ES-I3 (cell line): ENCODE measurements around the gene PRC1.
"Not testable (repeated sequence)": the region's sequence is repeated elsewhere in the genome, so short reads cannot be mapped to it uniquely, and the experiment has no call there.

ENCODE experiments used
- H3K36me3 ChIP-seq: 2 replicates; pipeline ENCODE4 v1.6.1; 2013; ENCODE audit warnings: mild to moderate bottlenecking, low read length, control low read depth, moderate library complexity; ENCODE audit not compliant: insufficient read depth
- H3K4me1 ChIP-seq: 2 replicates; pipeline ENCODE4 v1.6.1; 2013; ENCODE audit warnings: mild to moderate bottlenecking, control low read depth, low read length; ENCODE audit not compliant: insufficient read depth
- H3K9ac ChIP-seq: 2 replicates; pipeline ENCODE4 v1.6.1; 2013; ENCODE audit warnings: low read depth, mild to moderate bottlenecking, low read length, moderate library complexity
- H3K9me3 ChIP-seq: 2 replicates; pipeline ENCODE4 v1.6.1; 2013; ENCODE audit warnings: mild to moderate bottlenecking, low read length, moderate library complexity; ENCODE audit not compliant: control insufficient read depth, insufficient read depth

The PRC1 gene

DNA sequence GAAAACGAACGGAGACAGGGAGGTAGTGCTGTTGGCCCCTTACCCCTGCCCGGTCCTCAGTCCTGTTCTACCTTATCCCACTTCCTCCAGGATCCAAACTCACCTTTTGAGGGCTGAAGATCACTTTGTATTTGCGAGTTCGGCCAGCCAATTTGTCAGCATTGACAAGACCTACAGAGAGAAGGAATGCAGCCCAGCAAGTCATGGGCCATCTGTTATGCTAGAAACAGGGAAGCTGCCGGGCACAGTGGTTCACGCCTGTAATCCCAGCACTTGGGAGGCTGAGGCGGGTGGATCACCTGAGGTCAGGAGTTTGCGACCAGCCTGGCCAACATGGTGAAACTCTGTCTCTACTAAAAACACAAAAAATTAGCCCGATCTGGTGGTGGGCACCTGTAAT lies 19.4 kb upstream of the PRC1 start:
- not testable (repeated sequence) for H3K9ac ChIP-seq, H3K36me3 ChIP-seq, H3K9me3 ChIP-seq, H3K4me1 ChIP-seq

DNA sequence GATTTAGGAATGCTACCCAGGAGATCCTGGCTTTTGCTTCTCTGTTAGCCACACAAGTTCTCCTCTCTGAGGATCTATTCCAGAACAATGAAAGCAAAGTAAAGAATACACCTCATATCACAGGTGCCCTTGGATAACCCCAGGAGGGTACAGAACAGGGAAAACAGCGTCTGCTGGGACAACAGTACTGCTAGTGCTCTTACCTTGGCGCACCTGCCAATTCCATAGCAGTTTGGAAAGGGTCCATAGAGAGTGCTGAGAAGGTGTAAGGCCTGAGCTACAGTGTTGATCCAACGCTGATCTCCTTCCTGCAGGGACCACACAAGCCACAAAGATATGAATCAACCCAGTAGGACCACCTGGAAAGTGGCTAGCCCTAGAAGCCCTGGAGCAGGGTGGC lies 12.9 kb upstream of the PRC1 start:
- no peak overlapping the region for H3K9ac ChIP-seq
- H3K4me1 ChIP-seq: no peaks in the 10 kb centered on the region
- no peaks in the 10 kb centered on the region for H3K9me3 ChIP-seq
- H3K36me3 ChIP-seq: peaks cover 8% of the 10 kb centered on the region

DNA sequence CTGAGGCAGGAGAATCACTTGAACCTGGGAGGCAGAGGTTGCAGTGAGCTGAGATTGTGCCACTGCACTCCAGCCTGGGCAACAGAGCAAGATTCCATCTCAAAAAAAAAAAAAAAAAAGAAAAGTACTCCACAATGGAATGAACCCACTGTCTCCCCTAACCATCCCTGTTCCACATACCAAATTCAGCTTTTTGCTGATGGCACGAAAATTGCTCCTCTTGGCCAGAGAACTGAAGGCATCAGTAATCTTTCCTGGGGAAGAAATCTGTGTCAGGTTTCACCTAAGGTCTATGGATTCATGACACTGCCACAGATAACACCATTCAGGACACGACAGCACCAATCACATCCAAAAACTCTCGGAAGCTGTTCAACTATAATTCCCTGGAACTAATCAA lies 6.9 kb upstream of the PRC1 start:
- Histone ChIP-seq H3K36me3 (peaks cover 17% of the 10 kb centered on the region), H3K9ac (no peak overlapping the region), H3K4me1 (no peaks in the 10 kb centered on the region), H3K9me3 (no peaks in the 10 kb centered on the region)

DNA sequence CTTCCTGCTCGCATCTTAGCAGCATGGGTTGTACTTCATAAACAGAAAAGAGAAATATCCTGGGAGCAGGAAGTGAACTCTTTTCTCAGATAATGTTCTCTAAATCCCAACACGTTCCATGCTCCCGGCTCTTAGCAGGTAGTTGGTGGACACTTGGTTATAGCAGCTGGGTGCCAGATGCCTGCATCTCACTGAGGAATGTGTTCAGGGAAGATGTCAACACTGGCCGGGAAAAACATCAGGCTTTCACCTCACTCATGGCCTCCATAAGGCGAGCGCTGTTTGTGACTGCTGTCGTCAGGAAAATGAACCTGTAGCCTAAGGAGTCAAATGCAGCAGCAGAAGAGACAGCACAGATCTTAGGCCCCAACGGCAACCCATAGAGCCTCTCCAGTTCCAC lies 4.4 kb upstream of the PRC1 start:
- Histone ChIP-seq H3K9ac (no peak overlapping the region), H3K9me3 (no peaks in the 10 kb centered on the region), H3K4me1 (no peaks in the 10 kb centered on the region), H3K36me3 (peaks cover 13% of the 10 kb centered on the region)

DNA sequence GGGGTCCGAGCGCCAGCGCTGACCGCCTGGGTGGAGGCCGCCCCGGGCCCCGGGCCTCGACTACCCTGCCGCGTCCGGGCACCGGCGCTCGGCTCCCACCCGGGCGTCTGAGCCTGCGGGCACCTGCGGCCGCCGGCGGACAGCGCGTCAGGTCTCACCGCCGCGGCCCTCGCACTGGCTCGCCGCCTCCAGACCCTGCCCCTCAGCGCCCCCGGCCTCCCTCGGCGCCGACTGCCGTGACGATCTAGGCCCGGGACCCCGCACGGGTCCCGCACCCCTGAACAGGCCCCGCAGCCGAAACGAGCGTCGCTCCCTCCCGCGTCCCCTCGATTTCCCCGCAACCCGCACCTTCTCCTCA lies 297 bp downstream of the PRC1 start:
- Histone ChIP-seq H3K9me3 (no peaks in the 10 kb centered on the region), H3K4me1 (peaks cover 5% of the 10 kb centered on the region; the same call in 1 of the 2 replicates), H3K9ac (peak overlapping the region; percentile 89), H3K36me3 (peaks cover 4% of the 10 kb centered on the region; the same call in 1 of the 2 replicates)

DNA sequence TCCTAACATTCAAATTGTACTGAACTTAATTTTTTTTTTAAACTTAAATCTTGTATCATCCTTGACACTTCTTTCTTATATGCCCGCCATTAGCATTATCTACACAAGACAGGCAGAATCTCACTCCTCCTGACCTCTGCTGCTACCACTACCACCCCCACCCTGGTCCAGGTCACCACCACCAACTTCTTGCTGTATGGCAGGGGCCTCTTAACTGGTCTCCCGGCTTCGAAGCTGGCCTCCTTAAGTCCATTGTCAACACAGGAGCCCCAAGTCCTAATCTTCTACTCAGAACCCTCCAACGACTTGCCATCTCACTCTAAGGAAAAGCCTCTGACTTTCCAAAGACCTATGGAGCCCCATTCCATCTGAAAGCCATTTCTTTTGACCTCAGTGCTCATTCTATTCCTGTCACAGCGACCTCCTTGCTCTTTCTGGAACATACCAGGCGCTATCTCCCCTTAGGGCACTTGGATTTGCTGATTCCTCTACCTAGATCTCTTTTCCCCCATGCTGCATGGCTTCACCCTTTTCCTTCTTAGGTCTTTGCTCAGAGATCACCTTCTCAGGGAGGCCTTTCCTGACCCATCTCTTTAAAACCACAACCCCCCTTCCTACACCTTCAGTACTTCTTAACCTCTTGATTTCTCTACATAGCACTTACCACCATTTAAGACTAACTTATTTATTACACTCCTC lies 2.6 kb downstream of the PRC1 start:
- no peak overlapping the region for H3K9ac ChIP-seq

DNA sequence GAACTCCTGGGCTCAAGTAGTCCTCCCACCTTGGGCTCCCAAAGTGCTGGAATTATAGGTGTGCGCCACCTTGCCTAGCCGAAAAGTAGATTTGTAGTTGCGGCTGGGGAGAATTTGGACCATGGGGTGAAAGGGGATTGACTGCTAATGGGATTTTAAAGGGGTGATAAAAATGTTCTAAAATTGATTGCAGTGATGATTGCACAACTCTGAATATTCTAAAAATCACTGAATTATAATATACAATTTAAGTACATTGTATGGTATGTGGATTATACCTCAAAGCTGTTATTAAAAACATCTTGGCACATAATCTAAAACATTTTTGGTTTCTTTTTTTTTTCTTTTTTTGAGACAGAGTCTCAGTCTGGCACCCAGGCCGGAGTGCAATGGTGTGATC lies 3.9 kb downstream of the PRC1 start:
- Histone ChIP-seq H3K4me1 (peaks cover 8% of the 10 kb centered on the region), H3K9me3 (no peaks in the 10 kb centered on the region), H3K9ac (no peak overlapping the region), H3K36me3 (no peaks in the 10 kb centered on the region)

More for the DNA sequence above, 2.6 kb downstream of the PRC1 start:
- Histone ChIP-seq H3K4me1 (peaks cover 8% of the 10 kb centered on the region), H3K9me3 (no peaks in the 10 kb centered on the region), H3K36me3 (no peaks in the 10 kb centered on the region)

DNA sequence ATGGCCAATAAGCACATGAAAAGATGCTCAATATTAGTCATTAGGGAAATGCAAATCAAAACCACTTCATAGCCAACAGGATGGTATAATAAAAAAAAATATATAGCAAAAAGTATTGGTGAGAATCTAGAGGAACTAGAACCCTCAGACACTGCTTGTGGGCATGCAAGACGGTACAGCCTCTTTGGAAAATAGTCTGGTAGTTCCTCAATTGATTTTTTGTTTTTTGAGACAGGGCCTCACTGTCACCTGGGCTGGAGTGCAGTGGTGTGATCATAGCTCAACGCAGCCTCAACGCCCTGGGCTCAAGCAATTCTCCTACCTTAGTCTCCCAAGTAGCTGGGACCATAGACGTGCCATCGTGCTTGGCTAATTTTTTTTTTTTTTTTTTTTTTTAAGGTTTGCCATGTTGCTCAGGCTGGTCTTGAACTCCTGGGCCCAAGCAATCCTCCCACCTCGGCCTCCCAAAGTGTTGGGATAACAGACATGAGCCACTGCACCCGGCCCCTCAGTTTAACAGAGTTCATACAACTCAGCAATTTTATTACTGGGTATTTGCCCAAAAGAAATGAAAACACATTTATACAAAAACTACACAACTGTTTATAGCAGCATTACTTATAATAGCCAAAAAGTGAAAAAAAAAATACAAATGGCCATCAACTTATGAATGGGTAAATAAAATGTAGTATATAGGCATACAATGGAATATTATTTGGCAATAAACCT lies 5.1 kb downstream of the PRC1 start:
- H3K9me3 ChIP-seq: no peaks in the 10 kb centered on the region
- H3K4me1 ChIP-seq: peaks cover 8% of the 10 kb centered on the region
- H3K36me3 ChIP-seq: no peaks in the 10 kb centered on the region
- H3K9ac ChIP-seq: no peak overlapping the region

DNA sequence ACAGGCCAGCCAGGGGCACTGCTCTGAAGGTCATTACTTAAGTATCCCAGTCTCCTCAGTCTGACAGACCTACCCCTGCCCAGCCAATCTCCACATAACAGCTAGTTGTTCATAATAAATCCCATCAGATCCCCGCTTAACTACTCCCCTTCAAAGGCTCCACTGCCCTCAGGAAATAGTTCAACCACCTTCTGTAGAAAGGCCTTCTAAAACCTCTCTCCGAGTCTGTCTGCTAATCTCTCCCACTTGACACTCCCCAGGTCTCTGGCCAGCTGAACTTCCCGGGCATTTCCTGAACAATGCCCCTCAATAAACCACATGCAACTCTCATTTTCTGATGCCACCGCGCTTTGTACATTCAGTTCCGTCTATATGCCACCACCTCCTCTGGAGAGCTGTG lies 6.0 kb downstream of the PRC1 start:
- H3K4me1 ChIP-seq: peaks cover 8% of the 10 kb centered on the region
- no peaks in the 10 kb centered on the region for H3K9me3 ChIP-seq
- H3K36me3 ChIP-seq: peaks cover 8% of the 10 kb centered on the region
- H3K9ac ChIP-seq: no peak overlapping the region

DNA sequence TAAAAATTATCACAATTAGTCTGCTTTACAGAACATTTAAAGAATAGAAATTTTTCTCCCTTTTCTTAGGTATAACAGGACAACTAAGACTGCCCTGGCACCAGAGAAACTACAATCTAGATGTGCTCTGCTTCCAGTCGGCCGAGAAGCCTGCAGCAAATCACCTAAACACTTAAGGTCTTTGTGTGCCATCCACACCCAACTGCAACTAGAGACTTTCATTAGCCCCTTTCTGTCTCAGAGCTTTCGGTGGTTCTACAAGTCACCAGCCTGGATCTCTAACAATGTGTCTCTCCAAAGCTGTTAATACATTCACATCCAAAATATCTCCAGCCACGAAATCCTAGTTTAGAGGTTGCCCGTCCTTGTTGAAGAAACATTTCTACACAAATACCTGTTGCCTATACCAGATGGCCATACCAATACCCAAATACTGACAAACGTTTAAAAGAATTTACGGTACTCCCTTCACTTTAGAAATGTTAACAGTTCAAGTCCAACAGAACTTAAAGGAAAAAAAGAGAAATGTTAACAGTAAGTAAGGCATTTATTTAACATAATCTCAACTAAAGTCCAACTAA lies 6.7 kb downstream of the PRC1 start:
- no peak overlapping the region for H3K9ac ChIP-seq
- H3K9me3 ChIP-seq: no peaks in the 10 kb centered on the region
- H3K36me3 ChIP-seq: peaks cover 11% of the 10 kb centered on the region

DNA sequence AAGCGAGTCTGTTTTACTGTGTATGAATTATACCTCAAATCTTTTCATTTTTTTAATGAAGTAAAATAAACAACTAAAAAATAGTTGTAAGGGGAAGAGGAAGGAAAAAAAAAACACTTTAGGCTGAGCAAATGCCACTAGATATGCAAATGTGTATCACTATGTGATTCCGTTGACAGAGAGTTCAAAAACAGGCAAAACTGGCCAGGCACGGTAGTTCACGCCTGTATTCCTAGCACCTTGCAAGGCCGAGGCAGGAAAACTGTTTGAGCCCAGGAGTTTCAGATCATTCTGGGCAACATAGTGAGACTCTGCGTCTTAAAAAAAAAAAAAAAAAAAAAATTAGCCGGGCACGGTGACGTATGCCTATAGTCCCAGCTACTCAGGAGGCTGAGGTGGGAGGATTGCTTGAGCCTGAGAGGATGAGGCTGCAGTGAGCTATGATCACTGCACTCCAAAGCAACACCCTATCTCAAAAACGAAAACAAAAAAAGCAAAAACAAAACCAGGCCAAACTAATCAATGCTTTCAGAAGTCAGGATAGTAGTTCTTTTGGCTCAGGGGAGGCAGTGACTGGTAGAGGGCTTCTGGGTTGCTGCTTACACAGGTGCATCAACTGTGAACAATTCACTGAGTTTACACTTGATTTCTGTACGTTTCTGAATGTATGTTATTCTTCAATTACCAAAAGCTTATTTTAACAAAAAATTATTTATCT lies 7.4 kb downstream of the PRC1 start:
- Histone ChIP-seq H3K9me3 (no peaks in the 10 kb centered on the region), H3K9ac (no peak overlapping the region), H3K4me1 (peaks cover 7% of the 10 kb centered on the region), H3K36me3 (peaks cover 14% of the 10 kb centered on the region)

More for the DNA sequence above, 6.7 kb downstream of the PRC1 start:
- H3K4me1 ChIP-seq: peaks cover 8% of the 10 kb centered on the region

DNA sequence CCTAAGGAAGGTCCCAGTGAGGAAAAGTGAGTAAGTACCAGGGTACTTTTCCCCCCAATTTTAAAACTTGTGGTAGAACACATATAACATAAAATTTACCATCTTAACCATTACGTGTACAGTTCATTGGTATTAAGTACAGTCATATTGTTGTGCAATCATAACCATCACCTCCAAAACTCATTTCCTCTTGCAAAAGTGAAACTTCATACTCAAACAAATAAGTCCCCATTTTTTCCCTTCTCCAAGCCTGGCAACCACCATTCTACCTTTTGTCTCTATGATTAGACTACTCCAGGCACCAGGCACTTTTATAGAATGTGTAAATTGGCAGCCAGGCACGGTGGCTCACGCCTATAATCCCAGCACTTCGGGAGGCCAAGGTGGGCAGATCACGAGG lies 12.2 kb downstream of the PRC1 start:
- H3K9ac ChIP-seq: no peak overlapping the region
- no peaks in the 10 kb centered on the region for H3K4me1 ChIP-seq
- H3K9me3 ChIP-seq: no peaks in the 10 kb centered on the region
- peaks cover 36% of the 10 kb centered on the region for H3K36me3 ChIP-seq

DNA sequence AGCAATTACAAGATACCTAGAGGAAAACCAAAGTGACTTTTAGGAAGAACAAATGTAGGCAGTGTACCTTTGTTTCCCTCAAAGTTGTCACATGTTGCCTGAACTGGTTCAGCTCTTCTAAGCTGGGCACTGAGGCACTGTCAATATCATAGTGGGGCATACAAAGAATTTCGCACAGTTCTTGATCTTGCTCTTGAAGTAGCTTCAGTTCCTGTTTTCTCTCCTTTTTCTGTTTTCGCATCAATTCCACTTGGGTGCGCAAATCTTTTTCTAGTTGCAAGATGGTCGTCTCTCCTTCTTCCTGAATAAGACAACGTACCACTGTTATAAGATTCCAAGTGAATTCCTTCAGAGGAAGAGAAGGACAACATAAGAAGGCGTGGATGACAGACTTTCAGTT lies 12.7 kb downstream of the PRC1 start:
- Histone ChIP-seq H3K36me3 (peaks cover 36% of the 10 kb centered on the region), H3K9ac (no peak overlapping the region), H3K9me3 (no peaks in the 10 kb centered on the region), H3K4me1 (no peaks in the 10 kb centered on the region)

DNA sequence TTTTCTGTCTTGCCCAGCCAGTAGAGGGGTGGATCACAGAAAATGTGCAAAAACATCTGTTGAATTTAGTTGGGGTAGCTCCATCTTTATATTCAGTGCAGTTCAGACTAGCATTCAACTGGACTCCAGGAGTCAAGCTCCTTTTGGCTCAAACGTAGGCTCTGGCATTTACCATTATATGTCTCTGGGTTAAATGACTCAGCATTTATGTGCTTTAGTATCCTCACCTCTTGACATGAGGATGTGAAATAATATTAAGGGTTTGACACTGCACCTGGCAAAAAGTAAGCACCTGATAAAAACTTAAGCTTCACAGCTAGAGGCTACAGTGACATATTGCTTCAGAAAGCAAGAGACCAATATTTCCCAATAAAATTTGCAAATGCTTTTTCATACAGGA lies 14.8 kb downstream of the PRC1 start:
- Histone ChIP-seq H3K9ac (no peak overlapping the region), H3K4me1 (no peaks in the 10 kb centered on the region), H3K9me3 (no peaks in the 10 kb centered on the region), H3K36me3 (peaks cover 46% of the 10 kb centered on the region)
